Gastroesophageal sphincter (tissue), 3 donors: ENCODE measurements around the gene EFEMP1.

Source experiments
- CTCF ChIP-seq, 4 experiments: fragments of 200-600 bp in 2 of 4; fragments of 450-650 bp in 2 of 4; sonication (generic) in 1 of 4; IDR thresholded peaks; one replicate each; pipeline ENCODE4 v1.5.1; 2017 to 2019; ENCODE audit warnings: antibody characterized with exemption in 4 of 4, mild to moderate bottlenecking in 2 of 4, moderate library complexity in 2 of 4
- EP300 ChIP-seq: sonication (generic); formaldehyde crosslinking; IDR thresholded peaks from one replicate; pipeline ENCODE4 v1.6.1; 2017; ENCODE audit warnings: antibody characterized with exemption, mild to moderate bottlenecking
- POLR2A ChIP-seq, 2 donors: fragments of 450-650 bp; IDR thresholded peaks; one replicate each; pipeline ENCODE4 v1.6.1; 2017; ENCODE audit warnings: antibody characterized with exemption in 2 of 2, mild to moderate bottlenecking in 2 of 2, moderate library complexity in 1 of 2
- POLR2AphosphoS5 ChIP-seq: sonication (generic); formaldehyde crosslinking; IDR thresholded peaks from one replicate; pipeline ENCODE4 v1.6.1; 2017; ENCODE audit warnings: antibody characterized with exemption

DNA sequence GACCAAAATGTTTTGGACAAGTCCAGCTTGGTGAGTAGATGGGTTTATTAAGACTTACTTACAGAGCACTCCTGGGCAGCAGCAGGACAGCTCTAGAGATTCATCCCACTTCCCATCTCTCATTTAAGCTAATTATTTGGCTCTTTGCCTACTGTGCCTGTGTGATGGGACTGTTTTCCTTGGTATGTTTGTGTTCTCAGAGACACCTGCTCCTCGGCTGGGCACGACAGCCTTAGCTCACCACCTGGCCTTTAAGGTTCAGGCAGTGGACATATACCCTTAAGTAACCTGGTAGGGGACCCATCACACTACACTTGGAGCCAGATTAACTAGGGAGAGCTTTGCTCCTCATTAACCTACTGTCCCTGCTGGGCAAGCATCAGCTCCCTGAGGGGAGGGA, 41.7 kb upstream of the EFEMP1 start:
- TF ChIP-seq CTCF (IDR thresholded peaks at IDR 0.05): no peak
- no peak for TF ChIP-seq POLR2AphosphoS5
- TF ChIP-seq POLR2A (IDR thresholded peaks at IDR 0.05): no peak
- no peak for TF ChIP-seq EP300
